H9 (cell line): ENCODE data around the gene PISD. TPM values are rescaled to one million over a fixed set of nuclear protein-coding genes. Genes with fewer than 3 reads are reported as not detected.

Experiments used
- DNase-seq: peaks from one replicate; pipeline ENCODE4 v3.0.0-alpha.2; 2017
- H2AFZ ChIP-seq: one replicate; pipeline ENCODE4 v1.6.1; 2013; ENCODE audit warnings: mild to moderate bottlenecking, low read length, control low read depth, moderate library complexity
- H2AK5ac ChIP-seq: 2 replicates; pipeline ENCODE4 v1.6.1; 2013; ENCODE audit warnings: low read length, control low read depth, mixed read lengths; ENCODE audit not compliant: insufficient read length
- H2BK120ac ChIP-seq: one replicate; pipeline ENCODE4 v1.6.1; 2013; ENCODE audit warnings: low read depth, mild to moderate bottlenecking, low read length, control low read depth, inconsistent platforms; ENCODE audit not compliant: poor library complexity, severe bottlenecking
- H2BK12ac ChIP-seq: 2 replicates; pipeline ENCODE4 v1.6.1; 2013; ENCODE audit warnings: low read length, control low read depth, mixed read lengths, low read depth; ENCODE audit not compliant: insufficient read length
- H2BK15ac ChIP-seq: 2 replicates; pipeline ENCODE4 v1.6.1; 2013; ENCODE audit warnings: low read depth, low read length, control low read depth
- H2BK20ac ChIP-seq: one replicate; pipeline ENCODE4 v1.6.1; 2013; ENCODE audit warnings: low read depth, mild to moderate bottlenecking, low read length, control low read depth, inconsistent platforms; ENCODE audit not compliant: poor library complexity, severe bottlenecking
- H2BK5ac ChIP-seq: 2 replicates; pipeline ENCODE4 v1.6.1; 2013; ENCODE audit warnings: low read length, control low read depth, mixed read lengths; ENCODE audit not compliant: insufficient read length
- H3K14ac ChIP-seq: 2 replicates; pipeline ENCODE4 v1.6.1; 2013; ENCODE audit warnings: low read length, control low read depth; ENCODE audit not compliant: insufficient read depth
- H3K18ac ChIP-seq: 2 replicates; pipeline ENCODE4 v1.6.1; 2013; ENCODE audit warnings: low read depth, mild to moderate bottlenecking, mixed read lengths, low read length, control low read depth; ENCODE audit not compliant: insufficient read length
- H3K23ac ChIP-seq: 2 replicates; pipeline ENCODE4 v1.6.1; 2013; ENCODE audit warnings: low read length, control low read depth, mixed read lengths, low read depth; ENCODE audit not compliant: insufficient read length
- H3K23me2 ChIP-seq: 2 replicates; pipeline ENCODE4 v1.6.1; 2013; ENCODE audit warnings: low read depth, mild to moderate bottlenecking, mixed read lengths, low read length, control low read depth; ENCODE audit not compliant: insufficient read length, poor library complexity, severe bottlenecking
- H3K27ac ChIP-seq: 2 replicates; pipeline ENCODE4 v1.5.1; 2013; ENCODE audit warnings: low read length, control low read depth, mixed read lengths, low read depth; ENCODE audit not compliant: insufficient read length
- H3K27me3 ChIP-seq: 2 replicates; pipeline ENCODE4 v1.6.1; 2013; ENCODE audit warnings: low read length, control low read depth, inconsistent platforms; ENCODE audit not compliant: insufficient read depth
- H3K4ac ChIP-seq: 2 replicates; pipeline ENCODE4 v1.6.1; 2013; ENCODE audit warnings: low read depth, mild to moderate bottlenecking, control low read depth, inconsistent platforms, low read length, moderate library complexity
- H3K4me1 ChIP-seq: 2 replicates; pipeline ENCODE4 v1.6.1; 2013; ENCODE audit warnings: low read length, control low read depth, inconsistent platforms; ENCODE audit not compliant: insufficient read depth
- H3K4me2 ChIP-seq: 2 replicates; pipeline ENCODE4 v1.6.1; 2013; ENCODE audit warnings: low read length, control low read depth, mixed read lengths; ENCODE audit not compliant: insufficient read length, insufficient read depth
- H3K56ac ChIP-seq: 2 replicates; pipeline ENCODE4 v1.6.1; 2013; ENCODE audit warnings: low read depth, mild to moderate bottlenecking, mixed read lengths, low read length, control low read depth; ENCODE audit not compliant: insufficient read length
- H3K79me1 ChIP-seq: 2 replicates; pipeline ENCODE4 v1.6.1; 2013; ENCODE audit warnings: low read depth, mild to moderate bottlenecking, moderate library complexity, low read length, control low read depth, inconsistent platforms; ENCODE audit not compliant: insufficient read depth, poor library complexity, severe bottlenecking
- H3K79me2 ChIP-seq: 2 replicates; pipeline ENCODE4 v1.6.1; 2013; ENCODE audit warnings: low read length, control low read depth, inconsistent platforms; ENCODE audit not compliant: insufficient read depth
- H3K9ac ChIP-seq: 2 replicates; pipeline ENCODE4 v1.6.1; 2013; ENCODE audit warnings: low read length, control low read depth, mixed read lengths; ENCODE audit not compliant: insufficient read length; ENCODE audit errors: extremely low read depth
- H3K9me3 ChIP-seq: one replicate; pipeline ENCODE4 v1.6.1; 2013; ENCODE audit warnings: low read depth, low read length, inconsistent platforms; ENCODE audit not compliant: control insufficient read depth
- H3T11ph ChIP-seq: one replicate; pipeline ENCODE4 v1.6.1; 2013; ENCODE audit warnings: mild to moderate bottlenecking, low read length, control low read depth, inconsistent platforms
- H4K20me1 ChIP-seq: one replicate; pipeline ENCODE4 v1.6.1; 2013; ENCODE audit not compliant: control insufficient read depth, insufficient read length, insufficient read depth
- H4K5ac ChIP-seq: 2 replicates; pipeline ENCODE4 v1.6.1; 2013; ENCODE audit warnings: low read depth, mild to moderate bottlenecking, mixed read lengths, low read length, control low read depth; ENCODE audit not compliant: insufficient read length
- H4K8ac ChIP-seq: replicated peaks from 2 replicates; pipeline ENCODE4 v1.6.1; 2013; ENCODE audit warnings: low read length, control low read depth, mixed read lengths, low read depth; ENCODE audit not compliant: insufficient read length
- H4K91ac ChIP-seq: 2 replicates; pipeline ENCODE4 v1.6.1; 2013; ENCODE audit warnings: low read depth, mild to moderate bottlenecking, moderate library complexity, mixed read lengths, low read length, control low read depth; ENCODE audit not compliant: insufficient read length
- H3K27ac Mint-ChIP-seq, 3 experiments: 2 replicates in 2 of 3; 3 replicates in 1 of 3; pipeline ENCODE4 v1.8.0; 2020 to 2021; ENCODE audit warnings: mixed read lengths in 3 of 3, mild to moderate bottlenecking in 1 of 3, moderate library complexity in 1 of 3
- H3K27me3 Mint-ChIP-seq: 2 replicates; pipeline ENCODE4 v1.8.0; 2021; ENCODE audit warnings: low read depth, mild to moderate bottlenecking, moderate library complexity, mixed read lengths
- H3K36me3 Mint-ChIP-seq, 3 experiments: 2 replicates in 2 of 3; 3 replicates in 1 of 3; pipeline ENCODE4 v1.8.0; 2020 to 2021; ENCODE audit warnings: low read depth in 3 of 3, mixed read lengths in 3 of 3; ENCODE audit not compliant: insufficient read depth in 1 of 3
- H3K4me1 Mint-ChIP-seq, 2 experiments: 2 replicates each; pipeline ENCODE4 v1.8.0; 2020; ENCODE audit warnings: mixed read lengths in 2 of 2
- H3K4me3 Mint-ChIP-seq, 2 experiments: 2 replicates in 1 of 2; 3 replicates in 1 of 2; pipeline ENCODE4 v1.8.0; 2020 to 2021; ENCODE audit warnings: mild to moderate bottlenecking in 2 of 2, mixed read lengths in 2 of 2, moderate library complexity in 1 of 2
- H3K9me3 Mint-ChIP-seq, 2 experiments: 2 replicates in 1 of 2; 3 replicates in 1 of 2; pipeline ENCODE4 v1.8.0; 2020; ENCODE audit warnings: mild to moderate bottlenecking in 2 of 2, mixed read lengths in 2 of 2, moderate library complexity in 1 of 2
- WGBS: extraction: QIAGEN DNeasy Blood & Tissue Kit; methylation state at CpG from one replicate; pipeline ENCODE4 v1.1.7; 2013; ENCODE audit warnings: missing lambda C conversion rate, low lambda C conversion rate, mixed read lengths; ENCODE audit not compliant: insufficient read length; ENCODE audit errors: extremely low coverage; 5-methylcytosine and 5-hydroxymethylcytosine counted together
- total RNA-seq: library from RNA; stranded (reverse); gene quantifications from 2 replicates; pipeline ENCODE4 v1.2.1, GENCODE V29; 2021
- TF ChIP-seq, protein P1 (sequence below): fragments of 200-600 bp; sonication (generic); conservative IDR thresholded peaks from 3 replicates; pipeline ENCODE4 v1.8.0; 2021; ENCODE audit warnings: antibody characterized with exemption, mild to moderate bottlenecking

PISD gene
- total RNA-seq, 1 experiment from 2014 or later: 62.0 TPM

DNA sequence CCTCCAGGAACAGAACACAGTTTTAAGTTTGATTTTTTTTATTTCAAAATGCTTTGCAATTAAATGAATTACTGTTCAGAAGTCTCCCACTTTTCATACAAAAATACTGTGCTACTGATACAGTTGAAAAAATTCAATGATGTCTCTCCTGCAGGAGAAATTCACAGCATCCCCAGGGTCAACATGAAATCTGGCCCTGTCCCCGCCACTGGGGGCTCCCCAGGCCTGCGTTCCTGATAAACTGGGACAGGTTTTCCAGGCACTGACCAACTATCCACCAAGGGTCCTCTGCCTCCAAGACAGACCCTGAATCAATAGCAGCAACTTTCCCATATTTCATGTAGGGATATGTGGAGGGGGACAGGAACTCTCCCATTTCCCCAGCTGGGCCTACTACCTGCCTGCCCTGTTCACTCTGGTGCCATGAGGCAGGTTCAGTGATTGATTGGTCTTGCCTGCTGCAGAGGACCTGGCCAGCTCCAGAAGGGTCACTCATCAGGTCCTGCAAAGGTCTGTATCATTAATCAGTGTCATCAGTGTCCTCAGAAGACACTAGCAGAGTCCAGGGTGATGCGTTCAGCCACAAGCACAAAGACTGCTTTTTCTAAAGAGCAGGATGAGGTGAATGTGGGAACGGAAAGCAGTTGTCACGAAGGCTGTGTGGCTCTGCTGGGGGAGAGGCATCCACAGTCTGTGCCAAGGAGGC lies 43.4 kb downstream of the PISD start:
- no peak for DNase-seq
- Histone ChIP-seq H3K9me3 (no peaks in the 10 kb centered on the region), H3K56ac (no peak overlapping the region), H3K18ac (no peak overlapping the region), H2BK120ac (no peak overlapping the region), H4K5ac (no peak overlapping the region), H3K79me1 (no peaks in the 10 kb centered on the region), H3K27ac (no peak overlapping the region), H2BK15ac (no peak overlapping the region), H3K4me2 (no peak overlapping the region), H4K91ac (no peak overlapping the region), H4K20me1 (no peaks in the 10 kb centered on the region), H3K9ac (no peak overlapping the region), H2BK5ac (no peak overlapping the region), H3K79me2 (no peaks in the 10 kb centered on the region), H3T11ph (no peak overlapping the region), H3K27me3 (no peaks in the 10 kb centered on the region), H3K14ac (no peak overlapping the region), H4K8ac (no peak overlapping the region), H3K23me2 (no peaks in the 10 kb centered on the region), H2BK12ac (no peak overlapping the region), H3K4me1 (no peaks in the 10 kb centered on the region), H3K23ac (no peak overlapping the region), H2BK20ac (no peak overlapping the region), H2AFZ (no peak overlapping the region), H3K4ac (no peak overlapping the region), H2AK5ac (no peak overlapping the region)
- Mint-ChIP-seq H3K27me3 (peaks cover 1% of the 10 kb centered on the region; the same call in 1 of the 2 replicates), H3K9me3 (no peaks in the 10 kb centered on the region; a peak in 1 of 5 replicates), H3K4me1 (peaks cover 0 to 3% of the 10 kb centered on the region in 2 experiments; a peak in 2 of 4 replicates), H3K27ac (peak overlapping the region in 2 of 3 experiments; percentile 39 to 84; a peak in 2 of 7 replicates), H3K4me3 (no peak overlapping the region), H3K36me3 (peaks cover 4 to 35% (median 34%) of the 10 kb centered on the region in 3 experiments; a peak in 6 of 7 replicates)
- no CpG with 5 or more reads among the region's 5 CpGs for WGBS
- TF ChIP-seq, protein P1, sequence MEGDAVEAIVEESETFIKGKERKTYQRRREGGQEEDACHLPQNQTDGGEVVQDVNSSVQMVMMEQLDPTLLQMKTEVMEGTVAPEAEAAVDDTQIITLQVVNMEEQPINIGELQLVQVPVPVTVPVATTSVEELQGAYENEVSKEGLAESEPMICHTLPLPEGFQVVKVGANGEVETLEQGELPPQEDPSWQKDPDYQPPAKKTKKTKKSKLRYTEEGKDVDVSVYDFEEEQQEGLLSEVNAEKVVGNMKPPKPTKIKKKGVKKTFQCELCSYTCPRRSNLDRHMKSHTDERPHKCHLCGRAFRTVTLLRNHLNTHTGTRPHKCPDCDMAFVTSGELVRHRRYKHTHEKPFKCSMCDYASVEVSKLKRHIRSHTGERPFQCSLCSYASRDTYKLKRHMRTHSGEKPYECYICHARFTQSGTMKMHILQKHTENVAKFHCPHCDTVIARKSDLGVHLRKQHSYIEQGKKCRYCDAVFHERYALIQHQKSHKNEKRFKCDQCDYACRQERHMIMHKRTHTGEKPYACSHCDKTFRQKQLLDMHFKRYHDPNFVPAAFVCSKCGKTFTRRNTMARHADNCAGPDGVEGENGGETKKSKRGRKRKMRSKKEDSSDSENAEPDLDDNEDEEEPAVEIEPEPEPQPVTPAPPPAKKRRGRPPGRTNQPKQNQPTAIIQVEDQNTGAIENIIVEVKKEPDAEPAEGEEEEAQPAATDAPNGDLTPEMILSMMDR: peak; percentile 36; the same call in 1 of the 3 replicates
